Measurements from ENCODE around the gene ALB. TPM values are rescaled to one million over a fixed set of nuclear protein-coding genes. Genes with fewer than 3 reads are reported as not detected.

The ALB gene
- total RNA-seq, 1 donor from 2014 or later: 0.63 TPM

- Mint-ChIP-seq H3K4me3 (no peak overlapping the region), H3K27me3 (ENCODE audit: low read depth) (no peaks in the 10 kb centered on the region), H3K4me1 (no peaks in the 10 kb centered on the region), H3K27ac (no peak overlapping the region), H3K36me3 (no peaks in the 10 kb centered on the region), H3K9me3 (peaks cover 4% of the 10 kb centered on the region)
- DNase-seq (ENCODE audit: low spot score in 2 of 2, unreplicated experiment in 2 of 2): no peak
- TF ChIP-seq CTCF (IDR thresholded peaks at IDR 0.05; ENCODE audit: unreplicated experiment): no peak
Observed at GRCh38 chr4:73391774-73392173, 12.3 kb upstream of the ALB start.

- H3K27ac Mint-ChIP-seq: no peak overlapping the region
- H3K36me3 Mint-ChIP-seq: no peaks in the 10 kb centered on the region
- H3K4me1 Mint-ChIP-seq: no peaks in the 10 kb centered on the region
- H3K27me3 Mint-ChIP-seq (ENCODE audit: low read depth): peaks cover 3% of the 10 kb centered on the region
- peaks cover 4% of the 10 kb centered on the region for H3K9me3 Mint-ChIP-seq
- H3K4me3 Mint-ChIP-seq: no peak overlapping the region
- no peak for TF ChIP-seq CTCF (IDR thresholded peaks at IDR 0.05; ENCODE audit: unreplicated experiment)
- DNase-seq (ENCODE audit: low spot score in 2 of 2, unreplicated experiment in 2 of 2): no peak
Observed at GRCh38 chr4:73392936-73393335, 11.2 kb upstream of the ALB start.

GRCh38 chr4:73396304-73396703 lies 7.8 kb upstream of the ALB start:
- H3K27ac Mint-ChIP-seq: no peak overlapping the region
- no peaks in the 10 kb centered on the region for H3K36me3 Mint-ChIP-seq
- H3K4me3 Mint-ChIP-seq: no peak overlapping the region
- DNase-seq (ENCODE audit: low spot score in 2 of 2, unreplicated experiment in 2 of 2): no peak
- peaks cover 4% of the 10 kb centered on the region for H3K27me3 Mint-ChIP-seq (ENCODE audit: low read depth)
- no peaks in the 10 kb centered on the region for H3K4me1 Mint-ChIP-seq
- no peaks in the 10 kb centered on the region for H3K9me3 Mint-ChIP-seq
- TF ChIP-seq CTCF (IDR thresholded peaks at IDR 0.05; ENCODE audit: unreplicated experiment): no peak

- DNase-seq (ENCODE audit: low spot score in 2 of 2, unreplicated experiment in 2 of 2): no peak
- Mint-ChIP-seq H3K4me1 (no peaks in the 10 kb centered on the region), H3K9me3 (no peaks in the 10 kb centered on the region)
Observed at GRCh38 chr4:73396993-73397972, 6.8 kb upstream of the ALB start.

GRCh38 chr4:73401412-73401811 lies 2.7 kb upstream of the ALB start:
- Mint-ChIP-seq H3K9me3 (no peaks in the 10 kb centered on the region), H3K27ac (no peak overlapping the region), H3K4me3 (no peak overlapping the region), H3K36me3 (no peaks in the 10 kb centered on the region), H3K4me1 (no peaks in the 10 kb centered on the region), H3K27me3 (ENCODE audit: low read depth) (peaks cover 4% of the 10 kb centered on the region)
- TF ChIP-seq CTCF (IDR thresholded peaks at IDR 0.05; ENCODE audit: unreplicated experiment): no peak
- DNase-seq (ENCODE audit: low spot score in 2 of 2, unreplicated experiment in 2 of 2): no peak

More at GRCh38 chr4:73396993-73397972, 6.8 kb upstream of the ALB start:
- peaks cover 4% of the 10 kb centered on the region for H3K27me3 Mint-ChIP-seq (ENCODE audit: low read depth)
- no peak for TF ChIP-seq CTCF (IDR thresholded peaks at IDR 0.05; ENCODE audit: unreplicated experiment)
- H3K36me3 Mint-ChIP-seq: no peaks in the 10 kb centered on the region
- no peak overlapping the region for H3K4me3 Mint-ChIP-seq
- no peak overlapping the region for H3K27ac Mint-ChIP-seq

Measured in mesothelial cell of epicardium (in vitro differentiated cells).